Lower leg skin (tissue), 4 donors: ENCODE measurements around the gene CCL1. TPM values are rescaled to one million over a fixed set of nuclear protein-coding genes. Genes with fewer than 3 reads are reported as not detected.

Experiments
- DNase-seq, 2 donors: peaks; one replicate each; pipeline ENCODE4 v3.0.0-alpha.2; 2019; ENCODE audit warnings: low spot score in 2 of 2
- H3K4me3 ChIP-seq: fragments of 200-600 bp; sonication (generic); 2 replicates; pipeline ENCODE4 v1.5.1; 2017; ENCODE audit warnings: mild to moderate bottlenecking, low read depth; ENCODE audit not compliant: poor library complexity, severe bottlenecking
- POLR2A ChIP-seq, 2 donors: fragments of 450-650 bp; IDR thresholded peaks; one replicate each; pipeline ENCODE4 v1.6.1; 2016 to 2017; ENCODE audit warnings: antibody characterized with exemption in 2 of 2, mild to moderate bottlenecking in 1 of 2, moderate library complexity in 1 of 2
- WGBS, 2 donors: methylation state at CpG; one replicate each; pipeline ENCODE4 v1.1.5; 2018; 5-methylcytosine and 5-hydroxymethylcytosine counted together
- intact Hi-C: fragments of 100-400 bp; cut with DNase I; formaldehyde crosslinking; loops from one replicate; pipeline ENCODE4 v1.15.0; 2023; ENCODE audit warnings: low total_unique reads
- total RNA-seq, 4 donors: library from RNA; depleted of rRNA; stranded (reverse); fragments of >200 nt; gene quantifications; one replicate each; pipeline ENCODE4 v1.1.0, GENCODE V29; 2016
- TF ChIP-seq, protein P1 (sequence below), 3 donors: fragments of 450-650 bp; IDR thresholded peaks; one replicate each; pipeline ENCODE4 v1.5.1; 2016; ENCODE audit warnings: antibody characterized with exemption in 3 of 3, mild to moderate bottlenecking in 3 of 3, moderate library complexity in 2 of 3

Gene CCL1
- total RNA-seq, 4 donors from 2014 or later: not detected

GRCh38 chr17:34319039-34319483, 44.0 kb downstream of the CCL1 start, which contains the start of gene CCL8:
Gene CCL8, plus strand, starts transcription at chr17:34319435. Its CDS starts 67 bp downstream, at chr17:34319502.
- TF ChIP-seq POLR2A (IDR thresholded peaks at IDR 0.05): no peak
- TF ChIP-seq, protein P1, sequence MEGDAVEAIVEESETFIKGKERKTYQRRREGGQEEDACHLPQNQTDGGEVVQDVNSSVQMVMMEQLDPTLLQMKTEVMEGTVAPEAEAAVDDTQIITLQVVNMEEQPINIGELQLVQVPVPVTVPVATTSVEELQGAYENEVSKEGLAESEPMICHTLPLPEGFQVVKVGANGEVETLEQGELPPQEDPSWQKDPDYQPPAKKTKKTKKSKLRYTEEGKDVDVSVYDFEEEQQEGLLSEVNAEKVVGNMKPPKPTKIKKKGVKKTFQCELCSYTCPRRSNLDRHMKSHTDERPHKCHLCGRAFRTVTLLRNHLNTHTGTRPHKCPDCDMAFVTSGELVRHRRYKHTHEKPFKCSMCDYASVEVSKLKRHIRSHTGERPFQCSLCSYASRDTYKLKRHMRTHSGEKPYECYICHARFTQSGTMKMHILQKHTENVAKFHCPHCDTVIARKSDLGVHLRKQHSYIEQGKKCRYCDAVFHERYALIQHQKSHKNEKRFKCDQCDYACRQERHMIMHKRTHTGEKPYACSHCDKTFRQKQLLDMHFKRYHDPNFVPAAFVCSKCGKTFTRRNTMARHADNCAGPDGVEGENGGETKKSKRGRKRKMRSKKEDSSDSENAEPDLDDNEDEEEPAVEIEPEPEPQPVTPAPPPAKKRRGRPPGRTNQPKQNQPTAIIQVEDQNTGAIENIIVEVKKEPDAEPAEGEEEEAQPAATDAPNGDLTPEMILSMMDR (IDR thresholded peaks at IDR 0.05): no peak
- intact Hi-C loops: no loop called here
- DNase-seq: no peak
- H3K4me3 ChIP-seq: no peak within 1 kb of the TSS
- WGBS, 2 donors: 13 to 25% methylated on average over 2 of the region's 2 CpGs

- TF ChIP-seq, protein P1 (IDR thresholded peaks at IDR 0.05): no peak
- TF ChIP-seq POLR2A (IDR thresholded peaks at IDR 0.05): no peak
- H3K4me3 ChIP-seq: no peak overlapping the region
- WGBS, 2 donors: 78 to 96% methylated on average over 3 of the region's 3 CpGs
- intact Hi-C loops: no loop called here
- no peak for DNase-seq
These were observed 44.6 kb downstream of the CCL1 start for GRCh38 chr17:34318474-34318873.

DNA sequence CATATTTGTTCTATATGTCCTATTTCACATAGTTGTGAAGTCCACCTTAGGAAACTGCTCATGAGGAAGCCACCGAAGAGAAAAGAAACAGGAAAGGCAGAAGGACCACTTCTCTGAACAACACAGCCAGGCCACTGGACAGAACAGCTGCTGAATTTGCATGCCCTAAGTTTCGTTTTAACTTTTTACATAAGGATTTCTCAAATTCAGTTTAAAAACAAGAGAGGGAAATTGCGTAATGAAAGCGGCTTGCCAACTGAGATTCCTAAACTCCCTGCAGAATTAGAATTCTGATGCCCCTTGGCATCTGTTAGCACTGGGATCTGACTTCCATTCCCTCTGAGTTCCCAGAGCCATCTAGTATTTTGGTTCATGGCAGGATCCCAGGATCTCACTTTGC, 48.8 kb downstream of the CCL1 start:
- no peak for DNase-seq
- no peak overlapping the region for H3K4me3 ChIP-seq
- intact Hi-C loops: no loop called here
- 33 to 35% methylated on average over 4 of the region's 4 CpGs for WGBS, 2 donors
- TF ChIP-seq, protein P1 (IDR thresholded peaks at IDR 0.05): no peak
- no peak for TF ChIP-seq POLR2A (IDR thresholded peaks at IDR 0.05)

DNA sequence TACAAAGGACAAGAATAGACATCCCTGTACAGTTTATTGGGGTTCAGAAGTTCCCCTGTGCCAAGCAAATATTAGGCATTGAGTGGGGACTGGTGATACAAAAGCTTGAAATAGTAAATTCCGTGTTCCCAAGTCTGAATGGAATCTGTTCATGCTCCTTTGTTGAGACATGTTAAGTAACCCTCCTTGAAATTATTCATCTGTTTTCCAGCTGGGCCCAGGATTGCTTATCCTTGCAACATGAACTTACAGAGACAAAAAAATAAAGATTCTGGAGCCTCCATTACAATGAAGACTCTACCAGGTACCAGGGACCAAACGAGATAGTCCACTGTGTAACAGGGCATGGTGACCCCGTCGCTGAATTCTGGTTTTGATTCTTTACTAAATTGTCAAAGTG, 49.9 kb downstream of the CCL1 start:
- H3K4me3 ChIP-seq: no peak overlapping the region
- TF ChIP-seq, protein P1 (IDR thresholded peaks at IDR 0.05): no peak
- WGBS, 2 donors: 71 to 74% methylated on average over 4 of the region's 4 CpGs
- intact Hi-C loops: no loop called here
- DNase-seq: no peak

DNA sequence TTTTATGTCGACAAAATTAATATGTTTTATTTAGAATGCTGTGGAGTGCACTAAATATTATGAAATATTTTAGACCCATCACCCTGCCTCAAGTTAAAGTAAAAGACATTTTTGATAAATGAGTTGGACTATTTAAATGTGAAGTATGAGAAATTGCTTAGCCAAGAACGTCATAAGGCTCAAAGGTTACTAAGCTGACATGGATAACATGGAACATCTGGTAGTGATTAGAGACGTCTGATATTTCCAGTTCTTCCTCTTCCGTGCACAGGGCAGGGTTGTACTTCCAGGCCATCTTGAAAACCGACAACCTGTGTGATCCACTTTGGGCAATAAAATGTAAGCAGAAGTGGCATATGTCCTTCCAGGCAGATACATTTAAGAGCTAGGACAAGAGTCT, 51.0 kb downstream of the CCL1 start:
- intact Hi-C loops: no loop called here
- DNase-seq: no peak
- no peak overlapping the region for H3K4me3 ChIP-seq
- TF ChIP-seq, protein P1 (IDR thresholded peaks at IDR 0.05): no peak
- TF ChIP-seq POLR2A (IDR thresholded peaks at IDR 0.05): no peak
- WGBS, 2 donors: 35 to 36% methylated on average over 5 of the region's 5 CpGs

DNA sequence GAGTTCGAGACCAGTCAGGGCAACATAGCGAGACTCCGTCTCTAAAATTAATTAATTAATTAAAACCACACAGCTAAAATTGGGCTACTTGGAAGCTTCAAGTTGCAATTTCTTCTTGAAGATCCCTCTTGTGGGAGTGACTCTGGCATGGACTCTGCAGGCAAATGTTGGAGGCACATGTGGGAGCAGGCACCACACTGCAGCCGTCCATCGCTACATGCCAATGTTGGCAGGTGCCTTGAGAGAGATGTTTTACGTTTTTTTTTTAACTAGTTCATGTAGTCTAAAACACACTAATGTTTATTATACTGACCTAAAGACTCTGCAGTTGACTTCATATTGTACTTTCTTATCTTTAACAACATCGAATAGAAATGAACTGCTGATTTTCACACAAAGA, 51.7 kb downstream of the CCL1 start:
- peak in 1 of 2 donors; percentile 57 for DNase-seq
- intact Hi-C loops: no loop called here
- 40 to 47% methylated on average over 7 of the region's 7 CpGs for WGBS, 2 donors
- no peak overlapping the region for H3K4me3 ChIP-seq
- no peak for TF ChIP-seq POLR2A (IDR thresholded peaks at IDR 0.05)
- TF ChIP-seq, protein P1 (IDR thresholded peaks at IDR 0.05): no peak
